KG1 (cell line): ENCODE measurements around the gene SMYD1.

ENCODE experiments used
- DNase-seq: peaks from one replicate; lab custom pipeline; 2025; lab: John Stamatoyannopoulos, UW

The SMYD1 gene

DNA sequence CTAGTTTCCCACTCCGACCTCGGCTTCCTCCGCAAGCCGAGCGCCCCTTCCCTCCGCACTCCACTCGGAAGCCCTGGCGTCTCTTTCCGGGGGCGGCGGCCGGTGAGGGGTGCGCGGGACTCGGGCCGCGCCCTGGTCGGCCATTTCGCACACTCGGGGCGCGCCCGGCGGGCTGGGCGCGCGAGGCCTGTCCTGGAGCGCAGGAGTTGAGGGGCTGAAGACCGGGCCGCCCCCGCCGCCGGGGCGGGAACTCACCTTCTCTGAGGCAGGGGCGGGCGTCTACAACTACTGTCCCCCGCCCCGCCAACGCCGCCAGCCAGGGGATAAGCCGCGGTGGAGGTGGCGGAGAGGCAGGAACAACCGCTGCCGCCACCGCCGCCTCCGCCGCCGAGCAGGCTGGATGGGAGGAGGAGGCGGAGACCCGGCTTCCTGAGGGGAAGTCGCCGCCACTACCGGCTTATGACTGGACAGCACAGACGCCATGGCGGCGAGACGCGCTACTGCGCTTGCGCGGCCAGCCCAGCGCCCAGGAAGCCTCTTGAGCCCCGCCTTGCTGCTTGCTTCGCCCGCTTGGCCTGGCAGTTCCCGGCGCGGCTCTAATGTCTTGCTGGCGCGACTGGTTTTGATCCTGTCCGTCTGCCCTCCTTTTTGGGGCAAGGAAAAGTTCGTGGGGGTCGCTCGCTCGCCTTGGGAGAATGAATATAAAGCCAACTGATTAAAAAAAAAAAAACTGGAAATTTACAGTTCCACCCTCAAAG lies 12.1 kb upstream of the SMYD1 start, which contains the start of gene KRCC1:
TSS of gene KRCC1 (minus strand) at position 413 of the 758 bp plus-strand sequence. CDS start 27,220 bp downstream, outside the sequence.
- DNase-seq = peak; percentile 78

DNA sequence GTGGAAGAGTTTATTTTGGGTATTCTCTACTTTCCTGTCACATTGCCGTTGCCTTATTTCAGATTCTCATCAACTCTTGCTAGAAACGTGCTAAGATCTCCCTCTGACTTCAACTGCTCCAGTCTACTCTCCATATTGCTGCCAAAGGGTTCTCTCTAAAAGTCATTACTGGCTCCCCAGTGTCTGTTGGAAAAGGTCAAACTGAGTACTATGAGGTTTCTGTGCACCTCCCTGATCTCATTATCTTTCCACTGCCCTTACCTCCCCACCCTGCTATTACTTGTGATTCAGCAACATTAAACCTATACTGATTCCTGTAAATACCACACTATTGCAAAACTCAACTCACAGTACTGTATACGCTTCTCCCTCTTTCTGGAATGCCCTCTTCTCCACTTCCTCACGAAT lies 10.2 kb upstream of the SMYD1 start:
- DNase-seq = no peak

DNA sequence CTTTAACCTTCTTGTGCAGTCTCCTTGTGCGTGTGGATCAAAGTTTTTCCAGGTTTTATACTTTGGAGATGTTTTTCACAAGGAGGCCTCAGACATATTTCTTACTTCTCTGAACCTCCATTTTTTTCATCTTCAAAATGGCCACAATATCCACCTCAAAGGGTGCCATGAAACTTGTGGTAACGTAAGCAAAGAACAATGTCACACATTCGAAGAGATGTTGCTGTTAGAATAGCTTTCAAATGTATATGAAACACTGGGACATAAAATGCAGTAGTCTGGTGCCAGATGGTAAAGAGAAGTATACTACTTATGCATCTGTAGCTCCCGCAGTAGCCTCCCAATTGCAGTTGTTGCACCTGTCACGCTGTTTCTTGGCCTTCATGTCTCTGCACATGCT lies 9.4 kb upstream of the SMYD1 start:
- DNase-seq = no peak

DNA sequence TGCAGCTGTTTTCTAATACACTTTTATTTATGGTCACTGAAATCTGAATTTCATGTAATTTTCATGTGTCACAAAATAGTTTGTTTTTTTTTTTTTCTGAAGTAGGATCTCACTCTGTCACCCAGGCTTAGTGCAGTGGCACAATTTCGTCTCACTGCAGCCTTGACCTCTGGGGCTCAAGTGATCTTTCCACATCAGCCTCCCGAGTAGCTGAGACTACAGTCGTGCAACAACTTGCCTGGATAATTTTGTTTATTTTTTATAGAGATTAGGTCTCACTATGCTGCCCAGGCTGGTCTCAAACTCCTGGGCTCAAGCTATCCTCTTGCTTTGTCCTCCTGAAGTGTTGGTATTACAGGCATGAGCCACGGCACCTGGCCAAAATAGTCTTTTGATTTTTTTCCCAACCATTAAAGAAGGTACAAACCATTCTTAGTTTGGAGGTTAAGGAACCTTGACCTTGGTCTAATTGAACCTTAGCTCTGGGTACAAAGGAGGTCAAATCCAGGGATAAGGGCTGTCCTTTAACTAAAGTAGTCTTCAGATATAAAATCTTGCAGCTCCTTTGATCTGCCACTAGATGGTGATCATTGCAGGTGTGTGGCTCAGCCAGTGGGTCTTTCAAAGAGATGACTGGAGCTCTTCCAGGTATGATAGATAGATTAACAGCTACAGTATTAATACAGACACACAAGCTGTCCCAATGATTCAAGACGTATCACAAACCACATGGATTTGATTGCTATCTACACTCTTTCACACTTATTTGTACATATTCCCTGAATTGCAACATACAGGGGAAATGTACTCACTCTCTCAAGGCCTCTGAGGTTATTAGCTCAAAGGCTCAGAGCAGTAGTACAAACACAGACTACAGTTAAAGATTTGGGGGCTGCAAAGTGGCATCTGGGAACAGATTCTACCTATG lies 7.4 kb upstream of the SMYD1 start:
- DNase-seq = peak; percentile 11

DNA sequence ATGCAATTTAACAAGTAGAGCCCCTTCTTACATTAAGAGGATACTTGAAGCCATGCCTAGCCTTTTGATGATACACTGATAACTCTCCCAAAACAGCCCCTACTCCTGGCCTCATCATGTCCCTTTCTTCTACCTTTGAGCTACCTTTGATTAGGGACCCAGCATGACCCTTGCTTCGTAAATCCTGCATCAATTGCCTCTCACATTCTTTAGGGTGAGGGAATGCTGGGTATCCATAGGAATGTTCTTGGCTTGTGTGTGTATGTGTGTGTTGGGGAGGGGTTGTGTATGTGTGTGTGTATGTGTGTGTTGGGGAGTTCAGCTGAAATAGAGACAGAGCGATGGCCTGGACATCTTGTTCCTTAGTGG lies 6.7 kb upstream of the SMYD1 start:
- no peak for DNase-seq

DNA sequence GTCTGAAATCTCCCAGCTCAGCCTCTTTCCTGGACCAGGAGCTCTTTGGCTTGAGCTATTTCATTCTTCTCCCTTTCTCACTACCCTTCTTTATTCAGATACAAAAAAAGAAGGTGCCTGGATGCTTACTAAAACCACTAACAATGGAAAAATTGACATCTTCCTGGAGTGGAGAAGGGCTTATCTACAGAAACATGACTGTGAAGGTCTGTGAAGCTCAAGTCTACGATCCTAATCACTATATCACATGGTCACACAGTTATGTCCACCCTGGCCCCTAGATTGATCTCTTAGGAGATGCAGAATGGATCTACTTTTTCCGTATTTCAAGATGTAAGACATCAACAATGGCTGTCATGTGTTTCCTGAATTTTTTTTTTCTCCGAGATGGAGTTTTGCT lies 6.3 kb upstream of the SMYD1 start:
- no peak for DNase-seq

DNA sequence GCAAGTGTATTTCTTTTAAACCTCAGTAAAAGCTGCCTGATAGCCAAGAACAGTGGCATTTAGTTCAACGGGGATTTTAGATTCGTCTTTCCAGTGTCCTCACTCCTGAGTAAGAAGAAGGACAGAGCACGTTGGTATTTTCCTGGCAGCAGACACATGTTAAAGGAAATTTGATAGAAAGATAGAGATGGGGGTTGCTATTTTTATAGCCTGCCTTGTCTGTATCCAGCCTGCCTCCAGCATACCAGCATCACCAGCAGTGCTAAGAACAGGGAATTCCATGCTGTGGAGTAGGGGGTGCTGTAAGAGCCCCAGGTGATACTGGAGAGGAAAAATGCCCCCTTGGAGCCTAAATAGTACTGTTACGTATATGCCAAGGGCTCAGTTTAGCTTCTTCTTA lies 1.1 kb upstream of the SMYD1 start:
- DNase-seq = no peak

DNA sequence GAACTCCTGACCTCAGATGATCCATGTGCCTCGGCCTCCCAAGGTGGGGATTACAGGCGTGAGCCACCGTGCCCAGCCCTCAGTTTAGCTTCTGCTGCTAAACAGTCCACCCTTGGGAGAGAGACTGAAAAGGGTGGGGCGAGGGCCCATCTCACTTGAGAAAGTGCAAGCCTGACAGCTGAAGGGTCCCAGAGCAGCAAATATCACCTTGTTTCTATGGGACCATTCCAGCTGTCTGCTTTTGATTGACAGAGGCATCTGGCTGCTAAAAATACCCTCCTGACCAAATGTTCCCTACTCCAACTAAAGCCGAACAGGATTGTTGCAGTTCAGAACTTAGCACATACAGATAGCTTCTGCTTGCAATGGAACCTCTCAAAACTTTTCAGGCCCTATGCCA lies 436 bp upstream of the SMYD1 start:
- DNase-seq = no peak

DNA sequence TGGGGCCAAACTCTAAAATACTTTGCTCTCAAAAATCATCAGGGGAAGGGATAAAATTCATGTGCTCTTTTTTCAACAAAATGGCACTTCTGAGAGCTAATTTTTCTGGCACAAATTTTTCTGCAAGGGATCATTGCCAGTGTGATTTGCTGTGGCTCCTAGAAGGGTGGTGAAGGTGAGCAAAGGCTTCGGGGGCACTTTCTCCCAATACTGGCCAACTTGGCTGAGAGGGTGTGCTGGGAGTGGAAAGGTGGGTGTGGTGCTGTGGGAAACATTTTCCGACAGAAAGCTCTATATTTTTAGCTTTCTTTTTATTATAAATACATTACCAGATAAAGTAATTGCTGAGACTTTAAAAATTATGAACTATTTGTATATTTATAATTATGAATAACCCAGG lies 419 bp downstream of the SMYD1 start:
- no peak for DNase-seq

DNA sequence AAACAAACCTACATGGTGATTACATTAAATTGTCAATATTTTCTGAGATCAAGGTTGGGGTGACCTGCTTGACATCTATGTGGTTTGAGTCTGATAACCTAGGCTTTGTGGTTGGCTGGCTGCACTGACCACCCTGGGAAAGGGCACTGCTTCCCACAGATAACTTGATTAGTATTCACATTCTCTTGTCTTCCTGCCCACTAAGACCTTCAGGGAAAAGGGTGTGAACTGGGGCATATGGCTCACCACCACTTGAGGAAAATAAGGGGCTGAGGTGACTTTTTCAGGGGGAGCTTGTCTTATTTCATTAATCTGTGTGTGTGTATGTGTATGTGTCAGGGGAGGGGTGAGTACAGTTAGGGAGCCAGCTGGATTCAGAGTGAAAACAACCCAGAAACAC lies 1.5 kb downstream of the SMYD1 start:
- no peak for DNase-seq

DNA sequence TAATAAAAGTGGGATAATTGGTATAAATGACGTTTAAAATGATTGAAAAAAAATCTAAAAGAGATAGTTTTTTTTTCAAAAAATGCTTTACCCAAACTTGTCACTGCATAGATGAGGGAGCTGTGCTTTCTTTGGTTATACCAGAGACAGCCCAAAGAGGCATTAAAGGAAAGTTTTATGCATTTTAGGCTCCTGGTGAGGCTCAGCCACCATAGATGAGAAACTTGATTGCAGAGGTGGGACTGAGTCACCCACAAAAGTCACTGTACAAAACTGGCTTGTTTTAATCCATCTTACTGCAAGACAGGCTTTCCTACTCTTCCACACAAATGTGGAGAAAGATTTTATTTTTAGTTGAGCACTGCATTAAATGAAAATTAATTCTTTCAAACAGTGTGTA lies 2.4 kb downstream of the SMYD1 start:
- no peak for DNase-seq

DNA sequence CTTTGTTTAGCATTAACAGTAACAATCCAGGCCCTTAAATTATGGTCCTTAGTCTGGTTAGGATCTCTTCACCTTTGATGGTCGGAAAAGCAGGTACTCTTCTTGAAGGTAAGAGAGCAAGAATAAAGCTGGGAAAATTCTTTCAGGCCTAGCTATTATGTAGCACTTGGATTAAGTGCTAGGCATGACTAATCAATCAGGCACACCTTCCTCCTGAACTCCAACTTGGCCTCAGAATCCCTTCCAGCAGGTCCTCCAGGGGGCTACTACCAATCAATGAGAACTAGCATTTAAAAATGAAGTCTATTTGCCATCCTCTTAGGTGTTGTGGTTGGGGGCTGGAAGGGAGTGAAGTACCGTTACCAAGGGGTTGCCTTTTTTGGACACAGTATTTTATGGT lies 3.7 kb downstream of the SMYD1 start:
- no peak for DNase-seq

DNA sequence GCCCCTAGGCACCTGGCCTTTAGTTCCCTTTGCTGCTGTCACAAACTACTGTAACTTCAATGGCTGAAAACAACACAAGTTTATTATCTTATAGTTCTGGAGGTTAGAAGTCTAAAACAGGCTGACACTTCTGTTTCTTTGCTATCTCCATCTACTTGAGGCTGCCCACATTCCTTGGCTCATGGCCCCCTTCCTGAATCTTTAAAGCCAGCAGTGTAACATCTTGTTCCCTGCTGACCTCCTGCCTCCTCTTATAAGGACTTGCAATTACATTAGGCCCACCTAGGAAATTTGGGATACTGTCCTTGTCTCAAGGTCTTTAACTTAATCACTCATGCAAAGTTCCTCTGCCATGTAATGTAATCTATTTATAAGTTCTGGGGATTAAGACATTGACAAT lies 6.5 kb downstream of the SMYD1 start:
- DNase-seq = no peak

DNA sequence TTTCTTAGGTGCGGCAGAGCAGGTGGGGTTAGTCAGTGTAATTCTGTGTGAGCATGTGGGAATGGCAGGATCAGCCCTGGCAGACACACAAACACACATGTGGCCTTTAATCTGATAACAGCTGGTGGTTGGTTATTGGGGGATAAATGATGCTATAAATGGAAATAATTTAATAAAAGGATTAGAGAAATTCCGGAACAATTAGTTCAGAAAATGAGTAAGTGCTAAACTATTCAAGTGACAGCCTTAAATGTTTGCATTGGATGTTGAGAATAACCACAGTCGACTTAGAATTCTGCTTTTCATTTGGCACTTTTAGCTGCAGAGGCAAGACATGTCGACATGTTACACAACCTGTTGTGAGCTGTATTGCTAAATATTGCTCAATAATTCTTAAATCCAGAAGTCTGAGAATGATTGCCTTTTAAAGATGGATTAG lies 7.2 kb downstream of the SMYD1 start:
- no peak for DNase-seq

DNA sequence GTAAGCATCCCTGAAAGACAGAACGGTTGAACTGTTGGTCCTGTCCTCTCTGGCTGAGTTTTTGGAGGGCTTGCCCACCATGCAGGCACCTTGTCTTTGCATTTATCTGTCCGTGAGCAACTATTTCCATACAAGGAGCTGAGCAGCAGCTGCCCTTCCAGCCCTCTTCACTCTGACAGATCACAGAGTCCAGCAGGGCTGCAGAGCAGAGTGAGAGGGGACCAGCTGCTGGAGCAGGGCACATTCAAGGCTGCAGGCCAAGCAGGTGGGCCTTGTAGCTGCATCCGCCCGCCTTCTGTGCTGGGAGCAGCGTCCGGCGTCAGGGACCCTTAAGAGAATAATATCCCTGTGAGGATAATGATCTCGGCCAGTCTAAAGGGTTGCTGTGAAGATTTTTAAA lies 9.5 kb downstream of the SMYD1 start:
- DNase-seq = no peak

DNA sequence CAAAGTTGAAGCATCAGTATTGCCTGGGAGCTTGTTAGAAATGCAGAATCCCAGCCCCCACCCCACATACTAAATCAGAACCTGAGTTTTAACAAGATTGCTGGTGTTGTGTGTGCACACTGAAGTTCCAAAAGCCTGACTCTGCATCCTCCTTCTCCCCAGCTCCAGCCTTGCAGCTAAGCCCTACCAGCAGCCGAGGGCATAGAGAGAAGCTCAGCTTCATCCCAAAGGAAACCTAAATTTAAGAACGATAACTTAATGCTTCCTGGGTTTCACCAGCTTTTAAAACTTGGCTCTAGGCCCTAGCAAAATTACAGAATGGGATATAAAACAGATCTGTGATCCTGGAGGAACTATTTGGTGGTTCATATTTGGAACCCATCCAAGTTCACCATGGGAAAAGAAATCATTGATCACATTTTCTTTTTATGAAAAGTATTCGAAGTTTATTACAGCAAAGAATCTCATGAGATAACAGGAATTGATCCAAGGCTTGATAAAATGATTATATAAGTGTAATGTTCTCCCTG lies 11.1 kb downstream of the SMYD1 start:
- no peak for DNase-seq

DNA sequence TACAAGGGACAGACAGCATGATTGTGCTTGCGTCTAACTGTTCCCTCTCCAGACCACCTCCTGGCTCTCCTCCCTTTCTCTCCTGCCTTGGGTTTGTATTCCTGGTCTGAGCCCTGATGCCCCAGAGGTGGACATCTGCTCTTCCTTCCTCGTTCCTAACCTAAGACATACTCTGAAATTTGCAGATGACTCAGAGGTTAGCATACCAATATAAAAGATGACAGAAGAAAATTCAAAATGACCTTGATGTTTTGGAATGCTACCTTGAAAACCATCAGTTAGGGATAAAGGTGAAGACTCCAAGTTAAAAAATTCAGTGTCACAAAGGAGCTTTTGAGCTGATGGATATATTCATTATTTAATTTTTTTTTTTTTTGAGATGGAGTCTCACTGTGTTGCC lies 12.9 kb downstream of the SMYD1 start:
- DNase-seq = no peak

DNA sequence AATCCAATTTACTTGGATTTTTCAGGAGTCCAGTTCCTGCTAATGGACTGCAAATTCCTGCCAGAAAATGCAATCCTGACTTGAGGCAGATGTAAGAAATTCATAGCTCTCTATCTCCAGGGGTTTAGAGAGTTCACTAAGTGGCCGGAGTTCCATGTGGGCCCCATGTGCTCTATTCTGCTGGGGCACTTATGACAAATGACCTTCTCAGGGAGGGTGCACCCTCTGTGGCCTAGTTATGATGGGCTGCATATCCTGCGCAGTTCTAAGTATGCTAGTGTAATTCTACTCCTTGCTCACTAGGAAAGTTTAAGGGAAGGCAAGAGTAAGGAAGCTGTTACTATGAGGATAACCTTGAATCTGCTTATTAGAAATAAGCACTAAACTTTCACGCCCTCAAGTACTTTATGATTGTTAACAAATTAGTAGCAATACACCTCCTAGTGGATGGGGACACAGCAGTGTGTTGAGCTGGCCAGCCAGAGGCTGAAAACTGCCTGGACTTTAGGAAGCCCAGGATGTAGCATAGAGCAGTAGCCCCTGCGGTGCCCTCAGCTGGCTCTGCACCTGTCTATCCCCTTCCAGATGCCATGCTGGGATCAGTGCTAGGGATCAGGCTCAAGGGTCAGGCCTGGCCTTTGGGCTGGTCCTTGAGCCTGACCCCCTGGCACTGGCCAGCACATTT lies 14.4 kb downstream of the SMYD1 start:
- DNase-seq = no peak

DNA sequence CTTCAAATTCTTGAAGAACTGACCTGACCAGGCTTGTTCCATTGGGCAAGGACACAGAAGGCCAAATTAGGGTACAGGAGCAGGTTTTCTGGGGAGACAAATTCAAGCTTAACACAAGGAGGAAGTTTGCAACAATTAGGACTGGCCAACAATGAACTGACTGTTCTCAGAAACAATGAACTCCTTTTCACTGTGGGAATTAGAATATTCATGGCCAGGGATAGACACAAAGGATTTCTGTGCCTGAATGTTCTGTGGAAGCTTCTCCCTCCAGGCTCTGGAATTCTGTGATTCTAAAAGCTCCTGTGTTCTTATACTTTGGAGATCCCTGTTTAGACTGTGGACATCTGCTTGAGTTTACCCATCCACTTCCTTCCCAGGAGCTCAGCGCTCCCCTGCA lies 15.2 kb downstream of the SMYD1 start:
- DNase-seq = no peak

DNA sequence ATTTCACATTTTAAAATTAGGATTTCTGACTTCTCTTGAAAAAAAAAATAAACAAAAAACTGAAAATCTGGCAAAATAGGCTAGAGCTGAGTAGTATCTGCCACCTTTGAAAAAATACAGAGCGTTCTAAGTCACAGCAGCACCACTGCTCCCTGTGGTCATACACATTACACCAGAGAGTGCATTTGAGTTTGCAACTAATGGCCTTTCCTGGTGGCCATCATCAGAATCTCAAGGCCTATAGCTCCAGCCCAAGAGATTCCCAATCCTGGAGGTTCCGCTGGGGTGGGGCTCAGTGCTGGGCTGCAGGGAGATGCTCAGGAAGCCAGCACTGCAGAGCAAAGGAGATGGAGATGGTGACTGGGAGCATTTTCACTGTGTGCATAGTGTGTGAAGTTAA lies 17.5 kb downstream of the SMYD1 start:
- DNase-seq = no peak

DNA sequence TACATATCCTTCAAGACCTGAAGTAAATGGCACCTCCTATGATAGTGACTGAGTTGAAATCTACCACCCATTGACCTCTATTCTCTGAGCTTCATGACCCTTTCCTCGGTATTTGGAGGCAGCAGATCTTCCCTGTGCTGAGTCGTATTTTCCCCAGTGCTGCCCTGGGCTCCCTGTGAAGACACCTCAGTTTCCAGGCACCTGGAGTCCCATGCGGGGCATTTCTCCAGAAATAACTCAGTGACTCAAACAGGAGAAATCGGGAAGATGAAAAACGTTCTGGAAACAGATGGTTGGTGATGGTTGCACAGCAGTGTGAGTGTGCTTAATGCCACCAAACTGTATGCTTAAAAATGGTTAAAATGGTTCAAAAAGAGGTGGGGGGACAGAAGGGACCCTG lies 18.0 kb downstream of the SMYD1 start:
- no peak for DNase-seq

DNA sequence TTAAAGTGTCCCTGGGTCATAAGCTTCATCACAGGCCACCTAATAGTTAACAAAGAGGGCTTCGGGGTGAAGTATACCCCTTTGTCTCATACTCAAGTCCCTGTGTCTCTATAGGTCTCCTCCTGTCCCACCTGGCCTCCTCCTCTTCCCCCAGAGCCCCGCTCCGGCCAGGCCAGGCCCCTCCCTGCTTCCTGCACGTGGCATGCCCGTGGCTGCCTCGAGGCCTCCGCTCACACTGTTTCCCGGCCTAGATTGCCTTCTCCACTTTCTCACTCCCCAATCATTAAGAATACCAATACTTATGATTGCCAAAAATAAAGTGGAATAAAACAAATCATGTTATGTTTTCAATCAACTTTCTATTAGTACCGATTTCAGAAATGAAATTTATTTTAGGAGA lies 18.8 kb downstream of the SMYD1 start:
- DNase-seq = no peak
